Fibroblast of the aortic adventitia (primary cell): ENCODE results near the gene FBXL7. TPM values are rescaled to one million over a fixed set of nuclear protein-coding genes. Genes with fewer than 3 reads are reported as not detected.

ENCODE experiments used
- DNase-seq: peaks from one replicate; pipeline ENCODE4 v3.0.0-alpha.2; 2010; ENCODE audit warnings: low read depth
- H3K4me3 ChIP-seq: 2 replicates; pipeline ENCODE4 v1.5.1; 2011; ENCODE audit warnings: low read depth, mild to moderate bottlenecking, control low read depth, low read length, moderate library complexity
- total RNA-seq: library from RNA; depleted of rRNA; stranded (reverse); fragments of >200 nt; gene quantifications from 2 replicates; pipeline ENCODE4 v1.2.3, GENCODE V29; 2012; ENCODE audit warnings: low replicate concordance
- TF ChIP-seq, protein P1 (sequence below): IDR thresholded peaks from 2 replicates; pipeline ENCODE4 v1.5.1; 2011; ENCODE audit warnings: mild to moderate bottlenecking, low read length, control low read depth, inconsistent platforms; ENCODE audit not compliant: insufficient read depth

Gene FBXL7
- total RNA-seq, 1 donor: 12.4 TPM

DNA sequence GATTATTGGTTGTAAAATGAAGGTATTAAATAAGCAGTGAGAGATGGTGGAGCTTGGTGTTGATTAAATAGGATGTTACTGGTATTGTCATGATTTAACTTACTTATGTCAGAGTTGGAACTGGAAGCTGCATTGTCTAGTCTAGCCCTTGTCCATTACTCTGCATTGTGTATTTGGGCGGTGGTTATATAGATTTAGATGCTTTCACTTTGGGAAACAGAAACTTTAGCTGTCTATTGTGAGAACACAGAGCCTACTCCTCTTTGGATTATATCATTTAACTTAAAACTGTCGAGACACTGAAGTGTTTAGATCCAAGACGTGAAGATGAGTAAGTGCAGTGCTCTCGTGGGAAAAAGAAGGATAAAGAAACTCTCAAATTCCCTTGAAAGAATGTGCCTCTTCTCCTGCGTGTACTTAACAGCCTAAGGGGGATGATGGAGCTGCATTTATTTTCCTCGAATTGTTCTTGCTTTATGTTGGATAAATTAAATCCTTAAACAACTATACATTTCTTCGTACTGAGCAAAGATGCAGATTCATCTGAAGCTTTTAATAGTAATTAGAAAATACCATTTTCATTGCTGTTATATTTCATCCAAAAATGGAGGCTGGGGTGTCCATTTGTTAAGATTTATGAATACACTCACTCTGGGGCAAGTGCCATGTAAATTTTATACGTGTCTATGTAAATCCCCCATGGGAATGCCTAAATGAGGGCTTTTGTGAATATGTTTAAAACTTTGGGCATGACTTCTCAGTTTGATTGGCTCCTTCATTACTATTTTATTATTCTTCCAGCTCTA is 21.6 kb downstream of the FBXL7 start:
- TF ChIP-seq, protein P1, sequence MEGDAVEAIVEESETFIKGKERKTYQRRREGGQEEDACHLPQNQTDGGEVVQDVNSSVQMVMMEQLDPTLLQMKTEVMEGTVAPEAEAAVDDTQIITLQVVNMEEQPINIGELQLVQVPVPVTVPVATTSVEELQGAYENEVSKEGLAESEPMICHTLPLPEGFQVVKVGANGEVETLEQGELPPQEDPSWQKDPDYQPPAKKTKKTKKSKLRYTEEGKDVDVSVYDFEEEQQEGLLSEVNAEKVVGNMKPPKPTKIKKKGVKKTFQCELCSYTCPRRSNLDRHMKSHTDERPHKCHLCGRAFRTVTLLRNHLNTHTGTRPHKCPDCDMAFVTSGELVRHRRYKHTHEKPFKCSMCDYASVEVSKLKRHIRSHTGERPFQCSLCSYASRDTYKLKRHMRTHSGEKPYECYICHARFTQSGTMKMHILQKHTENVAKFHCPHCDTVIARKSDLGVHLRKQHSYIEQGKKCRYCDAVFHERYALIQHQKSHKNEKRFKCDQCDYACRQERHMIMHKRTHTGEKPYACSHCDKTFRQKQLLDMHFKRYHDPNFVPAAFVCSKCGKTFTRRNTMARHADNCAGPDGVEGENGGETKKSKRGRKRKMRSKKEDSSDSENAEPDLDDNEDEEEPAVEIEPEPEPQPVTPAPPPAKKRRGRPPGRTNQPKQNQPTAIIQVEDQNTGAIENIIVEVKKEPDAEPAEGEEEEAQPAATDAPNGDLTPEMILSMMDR: no peak
- DNase-seq: peak; percentile 22
- no peak overlapping the region for H3K4me3 ChIP-seq

DNA sequence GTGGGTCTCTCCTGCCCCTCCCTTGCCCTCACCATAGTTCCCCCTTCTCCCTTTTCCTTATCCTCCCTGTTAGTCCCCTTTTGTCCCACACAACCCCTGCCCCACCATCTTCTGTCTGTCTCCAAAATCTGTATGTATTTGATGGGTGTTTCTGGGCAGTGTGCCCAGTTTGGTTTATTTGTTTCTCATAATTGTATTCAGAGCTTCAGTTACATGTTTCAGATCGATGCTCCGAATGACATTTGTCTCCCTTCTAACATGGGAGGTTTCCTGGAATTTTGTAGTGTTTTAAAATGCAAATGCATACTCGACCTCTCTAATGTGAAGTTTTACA is 22.2 kb downstream of the FBXL7 start:
- TF ChIP-seq, protein P1: no peak
- no peak overlapping the region for H3K4me3 ChIP-seq
- no peak for DNase-seq

DNA sequence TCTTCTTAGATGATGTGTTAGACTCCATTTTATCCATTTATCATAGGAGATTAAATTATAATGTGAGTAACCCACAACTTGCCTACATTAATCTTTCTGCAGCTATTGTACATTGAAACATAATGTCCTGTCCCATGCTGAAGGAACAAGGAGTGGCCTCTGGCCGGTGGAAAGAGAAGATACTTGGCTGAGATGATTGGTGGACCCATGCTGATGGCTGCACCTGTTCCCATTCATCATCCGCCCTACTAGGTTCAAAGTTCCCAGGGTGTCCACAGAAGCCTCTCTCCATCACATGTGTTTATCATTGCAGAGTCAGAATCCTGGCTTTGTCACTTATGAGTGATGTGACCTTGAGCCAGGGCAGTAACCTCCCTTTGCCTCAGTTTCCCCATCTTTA is 24.7 kb downstream of the FBXL7 start:
- TF ChIP-seq, protein P1: no peak
- no peak overlapping the region for H3K4me3 ChIP-seq
- no peak for DNase-seq

DNA sequence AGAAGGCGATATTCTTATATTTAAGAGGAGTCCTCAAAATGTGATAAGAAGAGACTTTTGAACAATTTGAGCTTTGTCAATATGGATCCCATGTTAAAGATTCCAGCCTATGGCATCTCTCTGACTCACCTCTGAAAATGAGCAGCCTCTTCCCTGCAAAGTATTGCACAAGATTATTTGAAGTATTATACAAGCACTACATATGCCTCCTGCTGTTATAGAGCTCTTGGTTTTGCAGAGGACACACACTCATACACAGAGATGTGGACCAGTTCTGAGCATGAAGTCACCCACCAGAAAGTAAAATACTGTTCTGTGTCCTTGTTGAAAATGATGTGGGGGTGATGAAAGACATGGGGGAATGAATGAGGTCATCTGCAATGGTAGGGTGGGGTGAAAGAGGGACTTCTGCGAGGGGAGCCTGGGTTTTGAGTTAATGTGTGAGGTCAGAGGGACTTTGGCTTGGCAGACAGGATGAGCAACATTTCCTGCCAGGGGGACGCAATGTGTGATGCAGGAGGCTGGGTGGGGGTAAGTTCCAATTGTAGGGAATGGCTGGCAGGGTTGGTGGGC is 25.8 kb downstream of the FBXL7 start:
- TF ChIP-seq, protein P1: no peak
- H3K4me3 ChIP-seq: no peak overlapping the region
- DNase-seq: peak; percentile 32

DNA sequence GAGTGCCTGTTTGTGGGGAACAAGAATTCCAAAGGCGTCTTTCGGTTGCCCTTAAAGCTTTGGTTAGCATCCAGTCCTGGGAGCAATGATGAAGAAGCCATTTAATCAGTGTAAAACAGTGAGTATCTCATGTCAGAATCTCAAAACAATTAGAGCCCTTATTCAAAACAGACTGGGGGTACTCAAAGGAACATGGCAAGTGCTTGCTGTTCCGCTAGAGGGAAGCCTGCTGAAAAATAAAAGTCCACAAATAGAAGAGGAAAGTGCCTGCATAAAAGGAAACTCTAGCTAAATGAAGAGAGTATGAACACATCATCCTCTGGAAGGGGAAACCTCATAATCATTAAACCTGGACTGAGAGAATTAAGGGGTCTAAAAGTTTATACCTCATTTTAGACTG is 26.4 kb downstream of the FBXL7 start:
- TF ChIP-seq, protein P1: no peak
- DNase-seq: no peak
- H3K4me3 ChIP-seq: no peak overlapping the region

DNA sequence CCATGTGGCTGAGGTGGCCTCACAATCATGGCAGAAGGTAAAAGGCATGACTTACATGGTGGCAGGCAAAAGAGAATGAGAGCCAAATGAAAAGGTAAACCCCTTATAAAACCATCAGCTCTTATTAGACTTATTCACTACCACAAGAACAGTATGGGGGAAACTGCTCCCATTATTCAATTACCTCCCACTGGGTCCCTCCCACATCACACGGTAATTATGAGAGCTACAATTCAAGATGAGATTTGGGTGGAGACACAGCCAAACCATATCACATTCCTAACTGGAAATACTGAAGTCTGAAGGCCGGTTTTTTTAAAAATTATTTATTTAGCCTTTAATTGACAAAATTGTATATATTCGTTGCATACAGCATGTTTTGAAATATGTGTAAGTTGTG is 28.5 kb downstream of the FBXL7 start:
- H3K4me3 ChIP-seq: no peak overlapping the region
- DNase-seq: no peak
- TF ChIP-seq, protein P1: no peak
